Stimulated activated effector memory CD8-positive, alpha-beta T cell treated with anti-CD3 and anti-CD28 coated beads, Interleukin-12 subunit alpha, Interleukin-12 subunit beta, amount 100 ng/mL, for 72 hours (primary cell): ENCODE data around the gene TBC1D16.

Experiments
- ATAC-seq: fragments of 150-1000 bp; cut with Tn5 transposase; 2 replicates; pipeline ENCODE4 v1.10.0; 2021
- DNase-seq, 2 donors: peaks; one replicate each; pipeline ENCODE4 v3.0.0; 2021 to 2022; ENCODE audit warnings: low spot score in 2 of 2
- H3K27ac Mint-ChIP-seq: one replicate; pipeline ENCODE4 v1.8.0; 2022; ENCODE audit warnings: mild to moderate bottlenecking, mixed read lengths
- H3K36me3 Mint-ChIP-seq: one replicate; pipeline ENCODE4 v1.8.0; 2022; ENCODE audit warnings: mild to moderate bottlenecking, mixed read lengths
- H3K4me1 Mint-ChIP-seq: one replicate; pipeline ENCODE4 v1.8.0; 2022; ENCODE audit warnings: mixed read lengths
- H3K4me3 Mint-ChIP-seq: one replicate; pipeline ENCODE4 v1.8.0; 2022; ENCODE audit warnings: mild to moderate bottlenecking, mixed read lengths
- H3K9me3 Mint-ChIP-seq: one replicate; pipeline ENCODE4 v1.8.0; 2022; ENCODE audit warnings: mixed read lengths

TBC1D16 gene

DNA sequence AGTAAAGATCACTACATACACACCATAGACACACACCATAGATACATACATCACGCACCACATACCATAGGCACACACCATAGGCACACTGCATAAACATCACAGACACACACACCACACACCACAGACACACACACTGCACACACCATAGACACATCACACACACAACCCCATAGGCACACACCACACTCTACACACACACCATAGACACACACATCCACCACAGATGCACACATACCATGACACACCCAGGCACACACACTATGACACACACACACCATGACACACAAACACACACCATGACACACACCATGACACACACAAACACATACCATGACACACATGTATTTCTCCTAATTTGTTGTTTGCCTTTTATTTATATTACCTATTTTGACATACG is 14.1 kb downstream of the TBC1D16 start:
- no peak overlapping the region for H3K4me3 Mint-ChIP-seq
- peak; percentile 21 for ATAC-seq
- no peaks in the 10 kb centered on the region for H3K4me1 Mint-ChIP-seq
- H3K27ac Mint-ChIP-seq: no peak overlapping the region
- no peaks in the 10 kb centered on the region for H3K9me3 Mint-ChIP-seq
- no peak for DNase-seq
- no peaks in the 10 kb centered on the region for H3K36me3 Mint-ChIP-seq

DNA sequence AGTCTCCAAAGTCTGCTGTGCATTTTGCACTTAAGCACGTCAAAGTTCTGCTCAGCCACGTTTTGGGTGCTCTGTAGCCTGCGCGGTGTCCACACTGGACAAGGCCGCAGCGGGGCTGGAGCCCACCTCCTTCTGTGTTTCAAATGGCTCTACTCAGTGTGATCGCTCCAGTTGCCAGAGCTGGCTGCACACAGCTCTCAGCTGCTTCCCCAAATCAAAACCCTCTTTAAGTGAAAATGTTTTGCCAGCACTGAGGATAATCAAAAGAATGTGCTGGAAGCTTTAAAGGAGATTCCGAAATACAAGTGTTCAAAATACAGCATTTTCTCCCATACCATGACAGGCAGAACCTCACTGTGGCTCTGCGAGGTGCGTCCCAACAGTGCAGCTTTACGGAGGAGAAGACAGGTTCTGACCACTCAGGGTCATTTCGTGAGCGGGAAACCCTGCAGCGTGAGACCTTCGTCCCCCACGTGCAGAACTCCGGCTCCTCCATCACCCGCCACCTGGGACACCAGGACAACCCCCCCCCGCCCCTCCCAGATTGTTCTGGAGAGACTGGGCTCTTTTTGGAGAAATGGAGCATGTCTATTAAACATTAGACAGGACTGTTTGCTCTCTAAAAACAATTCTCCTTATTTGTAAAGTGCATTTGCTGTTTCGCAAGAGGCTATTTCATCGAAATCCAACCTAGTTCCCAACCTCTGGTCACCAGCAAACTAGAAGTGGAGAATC is 16.6 kb downstream of the TBC1D16 start:
- Mint-ChIP-seq H3K36me3 (no peaks in the 10 kb centered on the region), H3K4me1 (no peaks in the 10 kb centered on the region), H3K9me3 (no peaks in the 10 kb centered on the region)

DNA sequence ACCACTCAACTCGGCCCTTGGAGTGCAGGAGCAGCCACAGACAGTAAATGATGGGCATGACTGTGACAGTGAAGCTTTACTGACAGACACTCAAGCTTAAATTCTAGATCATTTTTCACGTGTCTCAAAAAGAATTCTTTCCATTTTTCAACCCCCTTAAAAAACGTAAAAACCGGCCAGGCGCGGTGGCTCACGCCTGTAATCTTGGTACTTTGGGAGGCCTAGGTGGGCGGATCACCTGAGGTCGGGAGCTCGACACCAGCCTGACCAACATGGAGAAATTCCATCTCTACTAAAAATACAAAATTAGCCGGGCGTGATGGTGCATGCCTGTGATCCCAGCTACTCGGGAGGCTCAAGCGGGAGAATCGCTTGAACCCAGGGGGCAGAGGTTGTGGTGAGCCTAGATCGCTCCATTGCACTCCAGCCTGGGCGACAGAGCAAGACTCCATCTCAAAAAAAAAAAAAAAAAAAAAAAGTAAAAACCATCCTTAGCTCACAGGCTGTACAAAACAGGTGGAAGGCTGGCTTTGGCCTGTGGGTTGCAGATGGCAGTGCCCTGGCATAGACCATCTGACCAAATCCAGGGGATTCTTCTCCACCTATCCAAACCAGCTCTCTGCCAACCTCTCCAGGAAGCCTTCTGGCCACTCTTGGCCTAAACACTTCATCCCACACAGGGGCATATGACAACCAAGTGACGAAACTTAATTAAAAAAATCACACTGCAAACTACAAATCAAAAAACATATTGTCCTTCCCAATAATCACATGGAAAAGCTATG is 18.3 kb downstream of the TBC1D16 start:
- DNase-seq: no peak
- Mint-ChIP-seq H3K4me1 (no peaks in the 10 kb centered on the region), H3K4me3 (no peak overlapping the region), H3K9me3 (no peaks in the 10 kb centered on the region), H3K36me3 (no peaks in the 10 kb centered on the region), H3K27ac (peak overlapping the region; percentile 27)
- ATAC-seq: no peak

More for the DNA sequence above, 16.6 kb downstream of the TBC1D16 start:
- DNase-seq: no peak
- no peak for ATAC-seq
- H3K4me3 Mint-ChIP-seq: no peak overlapping the region
- H3K27ac Mint-ChIP-seq: no peak overlapping the region

DNA sequence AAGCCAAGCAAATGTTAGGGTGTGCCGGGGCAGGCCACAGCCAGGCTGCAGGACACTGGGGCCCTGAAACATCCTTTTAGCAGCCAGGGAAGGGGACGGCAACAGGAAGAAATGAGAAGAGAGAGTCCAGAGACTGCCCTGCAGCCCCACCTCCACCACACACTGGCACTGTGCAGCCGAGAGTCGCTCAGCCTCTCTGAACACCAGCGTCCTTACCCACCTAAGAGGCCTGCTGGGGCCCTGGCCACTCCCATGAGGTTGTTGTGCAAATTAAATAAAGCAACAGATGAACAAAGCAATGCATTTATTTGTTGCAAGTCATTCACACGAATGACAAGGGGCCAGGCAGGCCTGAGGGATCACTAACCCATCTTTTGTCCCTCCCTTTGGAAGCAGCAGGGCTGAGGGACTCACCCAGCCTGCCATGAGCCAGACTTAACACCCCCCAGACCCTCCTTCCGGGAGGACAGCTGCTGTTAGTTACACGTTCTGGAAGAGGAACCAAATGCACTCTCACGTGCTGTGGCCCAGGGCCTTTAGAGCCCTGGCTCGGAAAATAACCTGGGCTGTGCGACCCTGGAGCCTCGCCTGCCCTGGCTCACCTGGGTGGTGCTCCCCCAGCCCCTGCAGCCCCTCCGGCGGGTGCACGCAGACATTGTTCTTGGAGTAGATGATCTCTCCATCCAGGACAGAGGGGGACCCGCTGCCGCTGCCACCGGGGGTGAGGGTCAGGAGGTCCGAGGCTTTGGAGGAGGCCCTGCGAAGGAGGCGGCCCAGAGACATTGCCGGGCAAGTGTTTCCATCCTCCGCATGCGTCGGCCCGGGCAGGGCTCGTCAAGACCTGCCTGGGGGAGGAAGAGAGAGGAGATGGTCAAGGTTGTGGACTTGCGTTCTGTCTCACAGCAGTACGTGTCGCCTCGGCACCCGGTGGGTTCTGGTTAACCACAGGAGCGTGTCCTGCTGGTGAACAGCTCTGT is 22.6 kb downstream of the TBC1D16 start:
- Mint-ChIP-seq H3K27ac (no peak overlapping the region), H3K9me3 (no peaks in the 10 kb centered on the region), H3K4me1 (peaks cover 7% of the 10 kb centered on the region), H3K36me3 (no peaks in the 10 kb centered on the region), H3K4me3 (no peak overlapping the region)
- ATAC-seq (no peak), DNase-seq (no peak)

DNA sequence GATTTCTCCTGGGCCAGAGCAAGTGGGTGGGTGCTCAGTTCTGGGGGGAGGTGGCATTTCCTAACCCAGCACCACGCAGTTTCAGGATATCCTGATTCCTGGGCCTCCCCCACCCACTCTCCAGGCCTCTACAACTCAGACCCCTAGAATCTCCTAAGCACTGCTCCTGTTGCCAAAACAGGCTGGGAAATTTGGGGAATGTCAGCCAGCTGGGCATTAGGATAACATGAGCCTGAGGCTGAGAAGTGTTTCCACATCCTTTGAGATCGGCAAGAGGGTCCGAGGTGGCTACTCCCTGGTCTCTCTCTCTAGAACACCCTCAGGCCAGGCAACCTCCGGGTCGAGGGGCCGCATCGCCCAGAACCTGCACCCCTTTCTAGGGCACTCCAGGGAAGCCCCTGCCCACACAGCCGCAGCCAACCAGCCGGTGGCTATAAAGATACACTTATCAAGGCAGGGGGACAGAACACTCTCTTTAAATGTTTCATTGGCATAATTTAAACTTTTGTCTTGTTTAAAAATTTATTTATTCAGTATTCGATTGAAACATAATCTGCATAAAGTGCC is 23.6 kb downstream of the TBC1D16 start:
- H3K9me3 Mint-ChIP-seq: no peaks in the 10 kb centered on the region
- no peak overlapping the region for H3K27ac Mint-ChIP-seq
- H3K4me1 Mint-ChIP-seq: peaks cover 7% of the 10 kb centered on the region
- DNase-seq (no peak), ATAC-seq (no peak)
- H3K36me3 Mint-ChIP-seq: no peaks in the 10 kb centered on the region
- no peak overlapping the region for H3K4me3 Mint-ChIP-seq

DNA sequence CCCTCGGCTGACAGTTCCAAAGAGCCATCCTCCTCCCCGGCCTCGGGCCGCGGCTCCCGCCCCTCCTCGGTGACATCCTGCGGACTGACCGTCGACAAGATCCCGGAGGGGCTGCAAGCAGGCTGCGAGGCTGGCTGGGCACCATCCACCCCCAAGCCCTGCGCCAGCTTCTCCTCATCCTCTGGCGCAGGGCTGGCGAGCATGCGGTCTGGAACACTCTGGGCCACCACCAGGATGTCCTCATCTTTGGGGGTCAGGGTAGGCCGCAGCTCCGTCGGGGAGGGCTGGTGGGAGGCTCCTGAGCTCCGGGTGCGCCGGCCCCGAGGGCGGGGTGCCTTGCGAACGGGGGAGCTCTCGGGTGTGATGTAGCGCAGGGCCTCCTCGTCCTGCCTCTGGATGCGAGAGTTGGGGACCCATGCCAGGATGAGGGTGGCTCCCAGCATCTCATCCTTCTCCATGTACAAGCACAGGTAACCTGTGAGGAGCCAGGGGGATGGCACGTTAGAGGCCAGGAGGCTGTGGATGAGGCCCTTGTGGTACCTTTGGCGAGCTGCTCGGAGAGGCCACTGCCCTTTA is 25.3 kb downstream of the TBC1D16 start:
- no peaks in the 10 kb centered on the region for H3K9me3 Mint-ChIP-seq
- H3K4me1 Mint-ChIP-seq: peaks cover 18% of the 10 kb centered on the region
- no peak overlapping the region for H3K4me3 Mint-ChIP-seq
- ATAC-seq (no peak), DNase-seq (no peak)
- H3K36me3 Mint-ChIP-seq: no peaks in the 10 kb centered on the region
- no peak overlapping the region for H3K27ac Mint-ChIP-seq

DNA sequence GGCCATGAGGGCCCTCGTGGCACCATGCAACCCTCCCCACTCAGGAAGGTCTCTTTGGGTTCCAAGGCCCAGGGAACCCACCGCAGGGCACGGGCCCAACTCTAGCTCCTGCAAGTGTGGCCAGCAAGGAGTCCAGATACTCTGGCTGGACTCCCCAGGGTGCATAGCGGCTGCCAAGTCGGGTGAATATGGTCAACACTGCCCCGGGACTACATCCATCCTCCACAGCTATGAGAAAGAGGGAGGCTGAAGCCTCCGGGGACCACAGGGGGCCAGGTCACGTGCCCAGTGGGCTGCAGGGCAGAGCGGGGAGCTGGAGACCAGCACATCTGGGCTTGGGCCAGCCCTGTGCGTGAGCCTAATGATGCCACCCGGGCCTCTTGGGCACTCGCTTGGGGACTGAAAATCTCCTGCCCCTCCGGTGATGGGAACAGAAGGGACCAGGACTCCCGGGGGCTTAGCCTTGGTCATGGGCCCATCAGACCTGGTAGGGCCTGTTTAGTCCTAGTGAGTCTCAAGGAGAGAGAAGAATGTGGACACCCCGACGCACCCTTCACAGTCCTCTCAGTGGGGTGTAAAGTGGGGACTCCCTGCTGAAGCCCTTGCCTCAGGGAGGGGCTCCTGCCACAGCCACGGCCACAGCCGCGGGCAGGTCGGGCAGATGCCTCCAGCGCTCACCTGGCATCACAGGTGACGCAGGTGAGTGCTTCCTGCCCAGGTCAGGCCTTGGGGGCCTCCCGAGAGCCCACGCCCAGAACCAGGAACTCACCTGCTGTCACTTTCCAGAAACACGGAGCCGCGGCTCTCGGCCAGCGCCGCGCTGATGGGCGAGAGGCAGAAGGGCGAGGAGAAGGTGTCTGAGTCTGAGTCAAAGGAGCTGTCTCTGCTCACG is 26.0 kb downstream of the TBC1D16 start:
- no peak for ATAC-seq
- no peak overlapping the region for H3K27ac Mint-ChIP-seq
- H3K36me3 Mint-ChIP-seq: no peaks in the 10 kb centered on the region
- H3K9me3 Mint-ChIP-seq: no peaks in the 10 kb centered on the region
- DNase-seq: no peak
- H3K4me1 Mint-ChIP-seq: peaks cover 18% of the 10 kb centered on the region
- no peak overlapping the region for H3K4me3 Mint-ChIP-seq

DNA sequence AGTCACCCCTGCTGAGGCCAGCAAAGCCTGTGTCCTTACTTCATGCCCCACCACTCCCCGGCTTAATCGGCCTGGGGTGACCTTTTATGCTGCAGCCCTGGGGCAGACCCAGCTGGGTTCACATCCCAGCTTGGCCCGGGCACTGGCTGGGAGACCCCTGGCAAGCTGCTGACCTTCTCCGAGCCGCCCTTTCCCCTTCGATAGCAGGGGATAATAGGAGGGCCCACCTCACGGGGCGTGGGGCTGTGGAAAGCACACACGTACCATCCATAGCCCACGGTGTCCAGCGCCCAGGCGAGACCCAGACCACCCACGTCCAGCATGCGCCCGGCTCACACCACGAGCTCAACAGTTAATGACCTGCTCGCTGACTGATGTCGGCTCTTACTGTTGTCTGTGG is 26.8 kb downstream of the TBC1D16 start:
- Mint-ChIP-seq H3K27ac (no peak overlapping the region), H3K9me3 (no peaks in the 10 kb centered on the region), H3K36me3 (no peaks in the 10 kb centered on the region), H3K4me1 (peaks cover 18% of the 10 kb centered on the region), H3K4me3 (no peak overlapping the region)
- DNase-seq (no peak), ATAC-seq (no peak)

DNA sequence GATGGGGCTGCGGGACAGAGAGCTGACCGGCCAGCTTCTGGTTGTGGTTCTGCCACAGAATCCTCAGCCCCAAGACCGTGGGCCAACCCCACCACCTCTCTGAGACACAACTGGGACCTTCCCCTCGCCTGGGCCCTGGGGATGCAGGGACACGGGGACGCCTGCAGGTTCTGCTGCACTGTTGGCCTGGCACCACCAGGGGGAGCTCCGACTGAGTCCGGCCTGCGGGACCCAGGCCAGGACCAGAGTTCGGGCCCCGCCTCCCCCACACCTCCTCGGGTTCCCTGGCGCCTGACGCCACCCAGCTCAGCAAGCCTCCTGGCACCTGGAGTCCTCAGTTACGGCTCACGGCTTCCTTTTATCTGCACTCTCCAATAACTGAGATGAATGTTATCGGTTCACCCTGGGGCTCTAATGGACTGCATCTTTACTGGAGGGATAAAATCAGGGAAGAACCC is 27.3 kb downstream of the TBC1D16 start:
- no peaks in the 10 kb centered on the region for H3K9me3 Mint-ChIP-seq
- ATAC-seq (peak; percentile 84), DNase-seq (peak; percentile 78 to 89)
- no peak overlapping the region for H3K27ac Mint-ChIP-seq
- H3K4me1 Mint-ChIP-seq: peaks cover 18% of the 10 kb centered on the region
- H3K4me3 Mint-ChIP-seq: no peak overlapping the region
- H3K36me3 Mint-ChIP-seq: no peaks in the 10 kb centered on the region

DNA sequence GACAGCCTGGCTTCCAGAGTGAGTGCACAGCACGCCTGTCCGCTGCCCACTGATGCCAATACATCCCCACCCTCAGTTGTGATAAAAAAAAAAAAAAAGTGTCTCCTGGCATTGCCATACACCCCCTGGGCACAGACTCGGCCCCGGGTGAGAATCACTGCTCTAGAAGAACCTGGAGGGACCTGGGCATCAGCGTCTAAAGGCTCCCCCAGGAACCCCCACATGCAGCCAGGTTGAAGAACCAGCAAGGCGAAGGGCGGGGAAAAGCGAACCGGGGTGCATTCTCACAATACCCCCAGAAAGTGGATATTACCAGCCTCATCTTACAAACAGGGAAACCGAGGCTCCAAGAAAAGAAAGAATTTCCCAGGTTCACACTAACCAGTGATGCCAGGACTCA is 27.7 kb downstream of the TBC1D16 start:
- Mint-ChIP-seq H3K27ac (no peak overlapping the region), H3K4me3 (no peak overlapping the region), H3K4me1 (peaks cover 18% of the 10 kb centered on the region), H3K9me3 (no peaks in the 10 kb centered on the region), H3K36me3 (no peaks in the 10 kb centered on the region)
- DNase-seq (no peak), ATAC-seq (no peak)

DNA sequence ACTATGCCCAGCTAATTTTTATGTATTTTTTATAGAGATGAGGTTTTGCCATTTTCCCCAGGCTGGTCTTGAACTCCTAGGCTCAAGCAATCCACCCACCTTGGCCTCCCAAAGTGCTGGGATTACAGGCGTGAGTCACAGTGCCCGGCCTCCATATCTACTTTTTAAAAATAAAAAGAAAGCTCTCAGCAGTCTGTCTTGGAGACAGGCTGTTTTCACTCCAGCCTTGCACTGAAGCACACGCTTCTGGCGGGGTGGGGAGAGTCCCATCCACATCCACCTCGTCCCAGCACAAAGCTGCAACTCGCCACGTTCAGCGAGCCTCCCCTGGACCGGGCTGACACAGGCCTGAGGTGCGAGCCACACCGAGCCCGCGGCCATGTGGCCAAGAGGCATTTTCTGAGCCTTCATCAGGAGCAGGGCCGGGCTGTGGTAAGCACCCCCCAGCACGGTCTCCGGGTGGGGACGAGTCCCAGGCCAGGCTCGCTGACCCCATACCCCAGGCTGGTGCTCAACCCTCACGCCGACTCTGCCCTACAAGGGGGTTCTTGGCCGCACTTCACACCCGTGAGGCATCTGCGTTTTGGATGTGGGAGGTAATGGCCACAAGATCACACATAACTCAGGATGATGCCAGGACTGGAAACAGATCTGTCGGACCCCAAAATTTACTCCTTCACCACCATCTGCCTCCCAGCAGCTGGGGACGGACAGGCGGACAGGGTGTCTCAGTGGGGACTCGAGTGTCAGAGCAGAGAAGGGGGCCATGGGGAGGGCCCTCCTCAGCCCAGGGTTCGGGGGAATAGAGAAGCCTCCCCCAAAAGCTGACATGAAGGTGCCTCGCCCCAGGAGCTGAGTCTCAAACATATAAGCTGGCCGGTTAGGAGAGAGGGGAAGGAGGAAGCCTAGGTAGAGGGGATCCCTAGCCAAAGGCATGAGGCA is 28.6 kb downstream of the TBC1D16 start:
- Mint-ChIP-seq H3K4me3 (no peak overlapping the region), H3K36me3 (no peaks in the 10 kb centered on the region), H3K27ac (no peak overlapping the region), H3K4me1 (peaks cover 18% of the 10 kb centered on the region), H3K9me3 (no peaks in the 10 kb centered on the region)
- no peak for DNase-seq
- no peak for ATAC-seq

DNA sequence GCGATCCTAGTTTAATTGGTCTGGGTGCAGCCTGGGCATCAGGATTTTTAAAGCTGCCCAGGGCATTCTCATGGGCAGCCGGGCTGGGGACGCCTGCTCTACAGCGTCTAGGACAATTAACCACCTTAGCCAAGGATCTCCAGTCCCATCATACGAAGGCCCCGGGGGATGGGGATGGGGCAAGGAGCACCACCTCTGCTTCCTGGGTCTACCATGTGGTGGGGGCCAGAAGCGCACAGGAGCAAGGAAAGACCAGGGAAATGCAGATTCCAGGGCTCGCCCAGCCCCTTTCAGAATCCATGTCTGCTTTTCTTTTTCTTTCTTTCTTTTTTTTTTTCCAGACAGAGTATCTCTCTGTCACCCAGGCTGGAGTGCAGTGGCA is 29.3 kb downstream of the TBC1D16 start:
- Mint-ChIP-seq H3K9me3 (no peaks in the 10 kb centered on the region), H3K27ac (no peak overlapping the region), H3K4me1 (peaks cover 18% of the 10 kb centered on the region), H3K36me3 (no peaks in the 10 kb centered on the region), H3K4me3 (no peak overlapping the region)
- no peak for DNase-seq
- ATAC-seq: no peak
